Activated CD4-positive, alpha-beta T cell treated with anti-CD3 and anti-CD28 coated beads for 36 hours (primary cell): ENCODE data around the gene P2RX2. TPM values are rescaled to one million over a fixed set of nuclear protein-coding genes. Genes with fewer than 3 reads are reported as not detected.

Source experiments
- ATAC-seq: fragments of 200-7000 bp; cut with Tn5 transposase; one replicate; pipeline ENCODE4 v1.10.0; 2021; ENCODE audit warnings: mild to moderate bottlenecking, moderate library complexity
- CTCF ChIA-PET: fragments of 350-600 bp; sonication (Branson Sonifier 250); formaldehyde crosslinking; loops from one replicate; lab custom pipeline; 2021; ENCODE audit warnings: antibody characterized with exemption; lab: Charles Lee
- POLR2A ChIA-PET: fragments of 350-600 bp; sonication (Branson Sonifier 250); formaldehyde crosslinking; loops from one replicate; lab custom pipeline; 2021; ENCODE audit warnings: antibody characterized with exemption, inconsistent platforms; lab: Charles Lee
- DNase-seq: peaks from one replicate; pipeline ENCODE4 v3.0.0-alpha.2; 2020
- H3K27ac Mint-ChIP-seq: one replicate; pipeline ENCODE4 v1.8.0; 2021; ENCODE audit warnings: mixed read lengths
- H3K27me3 Mint-ChIP-seq: one replicate; pipeline ENCODE4 v1.8.0; 2021; ENCODE audit warnings: mixed read lengths
- H3K36me3 Mint-ChIP-seq: one replicate; pipeline ENCODE4 v1.8.0; 2021; ENCODE audit warnings: low read depth, mixed read lengths
- H3K4me1 Mint-ChIP-seq: one replicate; pipeline ENCODE4 v1.8.0; 2021; ENCODE audit warnings: mixed read lengths
- H3K4me3 Mint-ChIP-seq: one replicate; pipeline ENCODE4 v1.8.0; 2021; ENCODE audit warnings: mild to moderate bottlenecking, moderate library complexity, mixed read lengths
- H3K9me3 Mint-ChIP-seq: one replicate; pipeline ENCODE4 v1.8.0; 2021; ENCODE audit warnings: low read depth, mixed read lengths
- intact Hi-C, 2 experiments: fragments of 100-400 bp; cut with DNase I in 1 of 2; cut with micrococcal nuclease in 1 of 2; formaldehyde crosslinking; loops; one replicate each; pipeline versions ENCODE4 v1.14.2 to v1.15.1; 2022 to 2024; cut with DNase I, micrococcal nuclease
- total RNA-seq, 2 experiments: library from RNA; stranded (reverse); gene quantifications; one replicate each; pipeline ENCODE4 v1.2.3, GENCODE V29; 2021

The P2RX2 gene
- total RNA-seq, 2 experiments from 2014 or later: not detected

GRCh38 chr12:132577191-132577920, 41.2 kb upstream of the P2RX2 start:
- DNase-seq (no peak), ATAC-seq (no peak)
- CTCF ChIA-PET: interaction anchor here (0.7 kb wide), 1 partner anchor 599 kb away, joined by 3 read pairs; no protein-coding TSS in a partner anchor
- no peaks in the 10 kb centered on the region for H3K4me1 Mint-ChIP-seq
- intact Hi-C loops: no loop called here
- POLR2A ChIA-PET: no interaction called here
- peaks cover 10% of the 10 kb centered on the region for H3K36me3 Mint-ChIP-seq
- no peaks in the 10 kb centered on the region for H3K9me3 Mint-ChIP-seq
- H3K27ac Mint-ChIP-seq: no peak overlapping the region
- H3K4me3 Mint-ChIP-seq: no peak overlapping the region
- no peaks in the 10 kb centered on the region for H3K27me3 Mint-ChIP-seq

- ChIA-PET POLR2A (interaction anchor here (0.5 kb wide), 1 partner anchor 890 kb away, joined by 3 read pairs; no protein-coding TSS in a partner anchor), CTCF (interaction anchor here (0.7 kb wide), 1 partner anchor 599 kb away, joined by 3 read pairs; no protein-coding TSS in a partner anchor)
- no peak overlapping the region for H3K27ac Mint-ChIP-seq
- peaks cover 10% of the 10 kb centered on the region for H3K36me3 Mint-ChIP-seq
- ATAC-seq: no peak
- no peaks in the 10 kb centered on the region for H3K4me1 Mint-ChIP-seq
- intact Hi-C loops: no loop called here
- H3K4me3 Mint-ChIP-seq: no peak overlapping the region
- DNase-seq: no peak
- no peaks in the 10 kb centered on the region for H3K27me3 Mint-ChIP-seq
- H3K9me3 Mint-ChIP-seq: no peaks in the 10 kb centered on the region
Observed at GRCh38 chr12:132578118-132578517, 40.5 kb upstream of the P2RX2 start.

DNA sequence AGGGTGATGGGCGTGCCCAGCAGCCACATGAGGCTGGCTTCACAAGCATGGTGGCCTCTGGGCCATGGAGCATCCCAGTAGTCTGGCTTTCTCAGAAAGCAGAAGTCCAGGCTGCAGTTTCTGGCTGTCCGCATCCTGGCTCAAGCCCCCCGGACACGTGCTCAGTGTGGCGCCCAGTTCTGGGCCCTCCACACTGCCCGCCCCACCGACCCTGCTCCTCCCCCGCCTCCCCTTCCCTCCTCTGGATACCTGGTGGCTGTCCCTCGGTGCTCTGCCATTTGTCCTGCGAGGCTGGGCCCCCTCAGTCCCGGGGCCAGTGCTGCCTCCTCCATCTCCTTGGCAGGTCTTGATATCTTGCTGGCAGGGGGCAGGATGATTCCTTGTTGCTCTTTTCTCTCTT, 39.8 kb upstream of the P2RX2 start:
- peaks cover 12% of the 10 kb centered on the region for H3K36me3 Mint-ChIP-seq
- POLR2A ChIA-PET: interaction anchor here (0.5 kb wide), 1 partner anchor 891 kb away, joined by 3 read pairs; no protein-coding TSS in a partner anchor

DNA sequence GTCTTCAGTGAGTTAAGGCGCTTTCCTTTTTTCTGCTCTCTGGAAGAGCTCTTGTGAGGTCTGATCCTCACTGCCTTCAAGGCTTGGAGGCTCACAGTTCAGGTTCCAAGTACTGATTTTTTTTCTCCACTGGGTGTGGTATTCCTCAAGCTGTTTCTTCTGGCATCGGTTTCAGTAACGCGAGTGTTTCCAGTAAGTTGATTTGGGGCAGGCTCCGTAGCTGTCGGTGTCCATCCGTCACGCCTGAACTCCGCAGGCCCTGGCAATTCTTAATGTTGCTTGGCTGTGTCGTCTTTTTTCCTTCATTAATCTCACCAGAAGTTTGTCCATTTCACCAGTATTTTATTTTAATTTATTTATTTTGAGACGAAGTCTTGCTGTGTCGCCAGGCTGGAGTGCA, 38.8 kb upstream of the P2RX2 start:
- POLR2A ChIA-PET: no interaction called here
- Mint-ChIP-seq H3K36me3 (peaks cover 14% of the 10 kb centered on the region), H3K27ac (no peak overlapping the region), H3K27me3 (no peaks in the 10 kb centered on the region), H3K4me1 (no peaks in the 10 kb centered on the region), H3K9me3 (no peaks in the 10 kb centered on the region), H3K4me3 (no peak overlapping the region)
- intact Hi-C loops: no loop called here
- CTCF ChIA-PET: interaction anchor here (0.6 kb wide), 1 partner anchor 18 kb away, joined by 3 read pairs; no protein-coding TSS in a partner anchor
- ATAC-seq (no peak), DNase-seq (no peak)

More for the DNA sequence above, 39.8 kb upstream of the P2RX2 start:
- H3K4me1 Mint-ChIP-seq: no peaks in the 10 kb centered on the region
- no peaks in the 10 kb centered on the region for H3K9me3 Mint-ChIP-seq
- CTCF ChIA-PET: interaction anchor here (0.7 kb wide), 1 partner anchor 38 kb away, joined by 3 read pairs; no protein-coding TSS in a partner anchor
- no peak for ATAC-seq
- H3K27me3 Mint-ChIP-seq: no peaks in the 10 kb centered on the region
- no peak for DNase-seq
- H3K27ac Mint-ChIP-seq: no peak overlapping the region
- intact Hi-C loops: no loop called here
- H3K4me3 Mint-ChIP-seq: no peak overlapping the region

- H3K27me3 Mint-ChIP-seq: no peaks in the 10 kb centered on the region
- CTCF ChIA-PET: no interaction called here
- no peak overlapping the region for H3K4me3 Mint-ChIP-seq
- no peak for ATAC-seq
- intact Hi-C loops: no loop called here
- H3K9me3 Mint-ChIP-seq: no peaks in the 10 kb centered on the region
- POLR2A ChIA-PET: no interaction called here
- peaks cover 14% of the 10 kb centered on the region for H3K36me3 Mint-ChIP-seq
- H3K4me1 Mint-ChIP-seq: no peaks in the 10 kb centered on the region
- no peak overlapping the region for H3K27ac Mint-ChIP-seq
- DNase-seq: no peak
Observed at GRCh38 chr12:132580701-132581292, 37.8 kb upstream of the P2RX2 start.

- H3K27me3 Mint-ChIP-seq: no peaks in the 10 kb centered on the region
- CTCF ChIA-PET: no interaction called here
- no peak overlapping the region for H3K4me3 Mint-ChIP-seq
- H3K9me3 Mint-ChIP-seq: no peaks in the 10 kb centered on the region
- ATAC-seq (no peak), DNase-seq (no peak)
- peaks cover 14% of the 10 kb centered on the region for H3K36me3 Mint-ChIP-seq
- no peak overlapping the region for H3K27ac Mint-ChIP-seq
- H3K4me1 Mint-ChIP-seq: no peaks in the 10 kb centered on the region
- intact Hi-C loops: no loop called here
- POLR2A ChIA-PET: no interaction called here
Observed at GRCh38 chr12:132581348-132582057, 37.1 kb upstream of the P2RX2 start.

DNA sequence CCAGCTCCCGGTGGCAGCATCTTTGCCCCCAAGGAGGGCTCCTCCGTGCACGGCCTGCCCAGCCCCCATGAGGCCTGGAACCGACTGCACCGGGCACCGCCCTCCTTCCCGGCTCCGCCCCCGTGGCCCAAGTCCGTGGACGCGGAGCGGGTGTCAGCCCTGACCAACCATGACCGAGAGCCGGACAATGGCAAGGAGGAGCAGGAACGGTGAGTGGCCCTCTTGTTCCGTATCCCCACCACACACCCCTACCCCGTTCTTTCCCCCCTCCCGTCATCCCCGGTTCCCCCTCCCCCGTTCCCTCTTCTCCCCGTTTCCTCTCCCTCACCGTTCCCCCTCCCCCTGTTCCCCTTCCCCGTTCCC, 36.5 kb upstream of the P2RX2 start:
- ATAC-seq (no peak), DNase-seq (no peak)
- Mint-ChIP-seq H3K36me3 (peaks cover 14% of the 10 kb centered on the region), H3K9me3 (no peaks in the 10 kb centered on the region), H3K4me3 (no peak overlapping the region), H3K4me1 (no peaks in the 10 kb centered on the region), H3K27me3 (no peaks in the 10 kb centered on the region), H3K27ac (no peak overlapping the region)
- POLR2A ChIA-PET: no interaction called here
- CTCF ChIA-PET: no interaction called here
- intact Hi-C loops: no loop called here

- CTCF ChIA-PET: no interaction called here
- Mint-ChIP-seq H3K27me3 (no peaks in the 10 kb centered on the region), H3K4me1 (no peaks in the 10 kb centered on the region), H3K9me3 (no peaks in the 10 kb centered on the region), H3K4me3 (no peak overlapping the region), H3K27ac (no peak overlapping the region), H3K36me3 (peaks cover 13% of the 10 kb centered on the region)
- no peak for ATAC-seq
- POLR2A ChIA-PET: no interaction called here
- DNase-seq: no peak
- intact Hi-C loops: no loop called here
Observed at GRCh38 chr12:132582582-132583410, 35.8 kb upstream of the P2RX2 start.

GRCh38 chr12:132583411-132583710, 35.2 kb upstream of the P2RX2 start:
- no peak overlapping the region for H3K4me3 Mint-ChIP-seq
- intact Hi-C loops: no loop called here
- CTCF ChIA-PET: no interaction called here
- H3K27ac Mint-ChIP-seq: no peak overlapping the region
- H3K36me3 Mint-ChIP-seq: peaks cover 11% of the 10 kb centered on the region
- DNase-seq: no peak
- H3K4me1 Mint-ChIP-seq: no peaks in the 10 kb centered on the region
- H3K9me3 Mint-ChIP-seq: no peaks in the 10 kb centered on the region
- H3K27me3 Mint-ChIP-seq: no peaks in the 10 kb centered on the region
- POLR2A ChIA-PET: no interaction called here
- ATAC-seq: no peak

- intact Hi-C loops: no loop called here
- H3K36me3 Mint-ChIP-seq: peaks cover 9% of the 10 kb centered on the region
- no peaks in the 10 kb centered on the region for H3K9me3 Mint-ChIP-seq
- H3K4me1 Mint-ChIP-seq: no peaks in the 10 kb centered on the region
- DNase-seq (no peak), ATAC-seq (no peak)
- POLR2A ChIA-PET: no interaction called here
- CTCF ChIA-PET: no interaction called here
- H3K4me3 Mint-ChIP-seq: no peak overlapping the region
- H3K27me3 Mint-ChIP-seq: no peaks in the 10 kb centered on the region
- no peak overlapping the region for H3K27ac Mint-ChIP-seq
Observed at GRCh38 chr12:132583736-132584135, 34.8 kb upstream of the P2RX2 start.

GRCh38 chr12:132584429-132584828, 34.1 kb upstream of the P2RX2 start:
- ChIA-PET CTCF (no interaction called here), POLR2A (no interaction called here)
- H3K27ac Mint-ChIP-seq: no peak overlapping the region
- no peaks in the 10 kb centered on the region for H3K9me3 Mint-ChIP-seq
- DNase-seq (no peak), ATAC-seq (no peak)
- H3K4me1 Mint-ChIP-seq: no peaks in the 10 kb centered on the region
- intact Hi-C loops: no loop called here
- peaks cover 6% of the 10 kb centered on the region for H3K36me3 Mint-ChIP-seq
- no peak overlapping the region for H3K4me3 Mint-ChIP-seq
- H3K27me3 Mint-ChIP-seq: no peaks in the 10 kb centered on the region
